ENCODE results near the gene SHB. TPM values are rescaled to one million over a fixed set of nuclear protein-coding genes. Genes with fewer than 3 reads are reported as not detected.

The SHB gene
- total RNA-seq, 6 experiments from 2014 or later: 12.0 to 43.1 (median 21.9) TPM

GRCh38 chr9:38059233-38059936 is 9.6 kb downstream of the SHB start:
- H3K36me3 ChIP-seq: no peaks in the 10 kb centered on the region
- peak; percentile 81 to 92 (median 88) for ATAC-seq
- H3K9me3 ChIP-seq: no peaks in the 10 kb centered on the region
- H3K4me1 ChIP-seq: peaks cover 0 to 87% (median 41%) of the 10 kb centered on the region in 4 donors
- intact Hi-C loops (cut with DNase I): no loop called here
- H3K27ac ChIP-seq: peak overlapping the region; percentile 70 to 88 (median 75)
- peak overlapping the region in 2 of 3 donors; percentile 18 to 27 for H3K4me3 ChIP-seq
- no peak for TF ChIP-seq CTCF (IDR thresholded peaks at IDR 0.05)
- TF ChIP-seq POLR2A (IDR thresholded peaks at IDR 0.05): peak; percentile 62
- H3K27me3 ChIP-seq: no peaks in the 10 kb centered on the region
- 26% methylated on average over 11 of the region's 14 CpGs for WGBS (ENCODE audit: insufficient coverage, low coverage, low lambda C conversion rate, missing lambda C conversion rate)
- peak; percentile 85 to 92 (median 90) for DNase-seq

GRCh38 chr9:38058452-38059232 is 10.4 kb downstream of the SHB start:
- H3K4me1 ChIP-seq: peaks cover 0 to 86% (median 40%) of the 10 kb centered on the region in 4 donors
- DNase-seq: no peak
- no peak for TF ChIP-seq CTCF (IDR thresholded peaks at IDR 0.05)
- no peak for TF ChIP-seq POLR2A (IDR thresholded peaks at IDR 0.05)
- 47% methylated on average over 12 of the region's 13 CpGs for WGBS (ENCODE audit: insufficient coverage, low coverage, low lambda C conversion rate, missing lambda C conversion rate)
- ATAC-seq: peak; percentile 69 to 79 (median 75)
- peak overlapping the region in 2 of 3 donors; percentile 18 to 27 for H3K4me3 ChIP-seq
- no peaks in the 10 kb centered on the region for H3K36me3 ChIP-seq
- intact Hi-C loops (cut with DNase I): no loop called here
- H3K27ac ChIP-seq: peak overlapping the region; percentile 70 to 88 (median 75)
- H3K27me3 ChIP-seq: no peaks in the 10 kb centered on the region
- H3K9me3 ChIP-seq: no peaks in the 10 kb centered on the region

GRCh38 chr9:38057416-38058195 is 11.4 kb downstream of the SHB start:
- TF ChIP-seq CTCF (IDR thresholded peaks at IDR 0.05) (no peak), POLR2A (IDR thresholded peaks at IDR 0.05) (no peak)
- DNase-seq (no peak), ATAC-seq (peak; percentile 1 to 25 (median 17))
- no peaks in the 10 kb centered on the region for H3K9me3 ChIP-seq
- H3K4me3 ChIP-seq: no peak overlapping the region
- intact Hi-C loops (cut with DNase I): no loop called here
- peaks cover 0 to 81% (median 38%) of the 10 kb centered on the region in 4 donors for H3K4me1 ChIP-seq
- H3K36me3 ChIP-seq: no peaks in the 10 kb centered on the region
- H3K27ac ChIP-seq: peak overlapping the region in 2 of 3 donors; percentile 75 to 88
- H3K27me3 ChIP-seq: no peaks in the 10 kb centered on the region
- 43% methylated on average over 3 of the region's 7 CpGs for WGBS (ENCODE audit: insufficient coverage, low coverage, low lambda C conversion rate, missing lambda C conversion rate)

- TF ChIP-seq CTCF (IDR thresholded peaks at IDR 0.05) (no peak), POLR2A (IDR thresholded peaks at IDR 0.05) (no peak)
- Histone ChIP-seq H3K36me3 (no peaks in the 10 kb centered on the region), H3K27ac (no peak overlapping the region), H3K27me3 (no peaks in the 10 kb centered on the region), H3K4me3 (no peak overlapping the region), H3K9me3 (no peaks in the 10 kb centered on the region), H3K4me1 (peaks cover 0 to 56% (median 25%) of the 10 kb centered on the region in 4 donors)
- intact Hi-C loops (cut with DNase I): no loop called here
- 26% methylated on average over 3 of the region's 3 CpGs for WGBS (ENCODE audit: insufficient coverage, low coverage, low lambda C conversion rate, missing lambda C conversion rate)
- ATAC-seq (no peak), DNase-seq (no peak)
Measured at GRCh38 chr9:38054653-38055052, 14.4 kb downstream of the SHB start.
